ENCODE measurements around the gene PKP1.

The PKP1 gene

DNA sequence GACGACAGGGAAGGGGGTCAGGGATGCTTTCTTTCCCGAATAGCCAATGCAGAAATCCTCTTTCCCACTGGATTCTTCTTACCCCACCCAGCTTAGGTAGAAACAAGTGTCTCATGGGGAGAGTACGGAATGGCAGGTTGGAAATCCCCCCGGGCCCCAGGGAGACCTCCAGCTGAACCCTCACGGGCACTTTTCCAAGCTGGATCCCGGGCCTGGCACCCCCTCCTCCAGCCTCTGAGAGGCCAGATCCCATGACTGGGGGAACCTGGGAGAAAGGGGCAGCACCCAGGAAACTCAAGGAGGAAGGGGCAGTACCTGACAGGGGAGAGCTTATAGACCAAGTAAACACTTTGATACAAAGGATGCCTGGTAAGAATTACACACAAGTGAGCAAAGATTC lies 1.3 kb downstream of the PKP1 start:
- DNase-seq: no peak

GRCh38 chr1:201285846-201286245 lies 2.5 kb downstream of the PKP1 start:
- DNase-seq: no peak

GRCh38 chr1:201286445-201286844 lies 3.1 kb downstream of the PKP1 start:
- no peak for DNase-seq

DNA sequence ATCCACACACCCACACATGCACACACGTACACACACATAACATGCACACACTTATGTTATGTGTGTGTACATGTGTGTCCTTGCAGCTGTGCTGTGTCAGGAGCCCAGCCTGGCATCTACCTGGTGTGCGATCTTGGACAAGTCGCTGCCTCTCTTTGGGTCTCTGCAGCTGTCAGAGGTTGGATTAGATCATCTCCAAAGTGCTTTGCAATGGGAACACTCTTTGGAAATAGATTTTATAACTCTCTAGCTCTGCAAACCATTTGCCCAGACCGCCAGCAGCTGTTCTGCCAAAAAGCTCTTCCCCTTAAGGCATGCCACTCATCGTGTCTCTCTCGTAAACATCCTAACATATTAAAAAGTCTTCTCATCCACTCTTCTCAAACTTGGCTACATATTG lies 4.7 kb downstream of the PKP1 start:
- no peak for DNase-seq

DNA sequence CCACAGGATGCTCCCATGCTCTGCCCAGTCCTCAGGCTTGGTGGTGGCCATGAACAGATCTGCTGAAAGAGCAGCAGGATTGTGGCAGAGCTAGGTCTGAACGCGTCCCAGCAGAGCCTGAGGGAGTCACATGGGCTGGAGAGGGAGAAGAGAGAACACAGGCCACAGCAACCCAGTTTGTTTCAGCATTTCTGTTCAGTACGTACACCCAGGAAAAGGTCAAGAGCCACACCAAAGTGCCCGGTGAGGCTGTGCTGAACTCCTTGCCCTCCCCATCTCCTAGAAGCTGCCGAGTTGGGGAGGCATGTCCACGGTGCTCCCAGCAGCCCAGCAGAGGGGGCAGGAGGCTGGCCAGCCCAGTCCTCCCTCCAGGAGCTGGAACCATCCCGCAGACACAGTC lies 5.5 kb downstream of the PKP1 start:
- DNase-seq: no peak

DNA sequence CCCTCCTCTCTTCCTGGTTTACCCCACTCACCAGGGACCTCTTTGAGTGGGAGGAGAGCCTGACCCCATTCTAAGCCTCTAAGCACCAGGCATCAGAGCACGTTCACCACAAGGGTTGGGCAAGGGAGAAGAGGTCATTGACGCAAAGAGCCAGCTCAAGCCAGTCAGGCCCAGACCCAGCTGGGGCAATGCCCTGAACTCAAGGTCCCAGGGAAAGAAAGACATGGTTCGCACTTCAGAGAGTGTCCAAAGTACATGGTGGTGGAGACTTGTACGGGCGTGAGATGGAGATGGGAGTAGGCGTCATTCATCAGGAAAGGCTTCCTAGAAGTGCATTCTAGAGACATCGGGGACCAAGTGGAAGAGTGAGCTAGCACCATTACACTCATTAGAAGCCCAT lies 7.2 kb downstream of the PKP1 start:
- DNase-seq: no peak

DNA sequence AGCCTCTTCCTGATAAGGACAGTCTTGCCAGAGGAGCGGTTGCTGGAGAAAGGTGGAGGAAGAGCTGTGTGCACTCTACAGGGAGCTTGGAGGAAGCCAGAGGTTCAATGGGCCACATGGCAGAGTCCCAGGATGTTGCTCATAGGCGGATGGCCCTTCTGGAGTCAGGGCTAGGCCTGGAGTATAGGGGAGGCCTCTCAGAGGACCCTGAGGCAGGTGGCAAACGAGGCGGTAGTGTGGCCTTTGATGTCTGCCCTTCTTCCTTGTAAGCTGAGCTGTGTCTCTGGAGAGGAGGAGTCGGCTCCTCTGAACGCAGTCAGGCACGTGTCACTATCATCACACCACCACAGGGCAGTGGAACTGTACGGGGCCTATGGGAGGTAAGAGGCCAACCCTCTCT lies 8.6 kb downstream of the PKP1 start:
- DNase-seq: no peak

- DNase-seq: no peak
Measured at GRCh38 chr1:201294876-201295275, 11.6 kb downstream of the PKP1 start.

- DNase-seq: no peak
Measured at GRCh38 chr1:201295346-201295745, 12.0 kb downstream of the PKP1 start.

DNA sequence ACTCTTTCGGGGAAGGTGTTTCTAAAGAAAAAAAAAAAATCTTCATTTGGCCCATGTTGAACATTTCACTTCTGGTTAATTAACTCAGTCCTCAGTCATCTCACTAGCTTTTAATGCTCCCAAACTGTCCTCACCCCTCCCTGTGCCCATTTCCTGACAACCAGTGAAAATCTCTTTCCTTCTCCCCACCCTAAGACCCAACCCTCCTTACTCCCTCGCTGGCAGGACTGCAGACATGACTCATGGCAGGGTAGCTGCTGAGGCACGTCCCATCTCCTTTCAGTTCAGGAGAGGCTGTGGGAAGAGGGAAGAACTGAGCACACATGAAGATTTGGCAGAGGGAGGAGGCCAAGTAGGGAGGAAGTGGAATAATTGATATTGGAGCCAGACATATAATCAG lies 12.6 kb downstream of the PKP1 start:
- no peak for DNase-seq

DNA sequence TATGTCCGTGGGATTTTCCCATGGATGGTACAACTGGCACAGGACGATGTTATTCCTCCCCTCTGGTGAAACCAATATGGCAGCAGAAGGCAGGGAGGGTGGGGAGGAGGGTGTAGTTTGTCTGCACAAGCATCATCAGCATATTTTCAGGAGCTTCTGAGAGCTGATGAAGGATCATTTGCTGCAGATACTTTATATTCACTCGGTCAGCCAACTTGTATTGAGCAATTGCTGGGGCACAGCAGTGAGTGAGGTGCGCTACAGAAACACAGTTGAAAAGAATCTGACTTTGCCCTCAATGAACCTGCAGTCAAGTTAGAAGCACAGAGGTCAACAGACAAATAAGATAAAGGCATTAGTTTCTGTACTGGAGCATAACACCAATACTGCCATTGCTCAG lies 13.0 kb downstream of the PKP1 start:
- DNase-seq: no peak

- no peak for DNase-seq
Measured at GRCh38 chr1:201298396-201299381, 15.4 kb downstream of the PKP1 start.

DNA sequence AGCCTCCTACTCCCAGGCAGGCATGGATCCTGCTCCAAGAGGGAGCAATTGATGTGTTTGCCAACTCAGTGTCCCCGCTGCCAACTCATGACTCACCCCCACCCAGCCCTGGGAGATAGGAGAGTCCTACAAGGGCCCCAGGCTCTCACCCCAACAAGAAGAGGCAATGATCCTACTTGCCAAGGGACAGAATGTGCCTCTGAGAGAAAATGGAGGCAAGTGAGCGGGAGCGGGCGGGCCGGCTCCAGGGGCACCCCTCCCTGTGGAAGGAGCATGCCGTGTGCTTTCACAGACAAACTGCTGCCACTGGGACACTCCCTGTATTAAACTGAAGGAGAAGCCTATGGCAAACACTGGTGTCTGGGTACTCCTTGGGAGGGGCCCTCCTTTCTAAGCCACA lies 16.7 kb downstream of the PKP1 start:
- no peak for DNase-seq

GRCh38 chr1:201300641-201301040 lies 17.3 kb downstream of the PKP1 start:
- no peak for DNase-seq

- no peak for DNase-seq
Measured at GRCh38 chr1:201302163-201303152, 19.2 kb downstream of the PKP1 start.

DNA sequence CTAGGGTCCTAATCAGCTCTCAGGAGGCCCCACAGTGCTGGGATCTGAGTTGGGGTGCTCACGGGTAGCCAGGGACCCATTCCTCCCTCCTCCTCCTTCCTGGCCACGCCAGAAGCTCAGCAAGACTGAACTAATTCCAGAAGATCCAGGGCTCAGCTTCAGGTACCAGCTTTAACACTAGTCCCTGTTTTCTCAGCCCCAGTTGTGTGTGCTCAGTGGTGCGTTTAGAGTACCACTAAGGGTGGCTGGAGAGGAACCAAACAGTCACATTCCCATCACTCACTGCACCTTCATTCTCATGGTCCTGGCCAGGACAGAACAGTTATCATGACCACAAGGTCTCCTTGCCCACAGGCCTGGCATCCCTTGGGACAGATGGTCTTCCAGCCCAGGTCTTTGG lies 20.8 kb downstream of the PKP1 start:
- no peak for DNase-seq

GRCh38 chr1:201305815-201306214 lies 22.5 kb downstream of the PKP1 start:
- no peak for DNase-seq

DNA sequence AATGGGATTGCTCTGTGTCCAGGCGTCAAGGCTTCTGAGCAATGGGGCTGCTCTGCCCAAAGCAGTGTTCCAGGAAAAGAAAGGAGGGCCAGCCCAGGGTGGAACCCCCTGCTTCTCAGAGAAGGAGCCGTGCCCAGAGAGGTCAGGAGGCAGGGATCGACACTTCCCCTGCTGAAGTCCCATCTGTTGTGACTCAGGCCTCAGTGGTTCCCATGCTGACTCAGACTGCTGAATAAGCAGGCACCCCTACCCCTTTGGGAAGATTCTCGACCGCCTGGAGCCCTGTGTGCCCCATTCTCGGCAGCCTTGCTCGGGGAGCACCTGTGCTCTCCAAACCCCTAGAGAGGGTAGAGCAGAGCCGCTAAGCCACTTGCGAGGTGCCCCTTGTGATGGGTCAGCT lies 23.9 kb downstream of the PKP1 start:
- DNase-seq: no peak

GRCh38 chr1:201307760-201308499 lies 24.6 kb downstream of the PKP1 start:
- no peak for DNase-seq

GRCh38 chr1:201309416-201309815 lies 26.1 kb downstream of the PKP1 start:
- DNase-seq: no peak

DNA sequence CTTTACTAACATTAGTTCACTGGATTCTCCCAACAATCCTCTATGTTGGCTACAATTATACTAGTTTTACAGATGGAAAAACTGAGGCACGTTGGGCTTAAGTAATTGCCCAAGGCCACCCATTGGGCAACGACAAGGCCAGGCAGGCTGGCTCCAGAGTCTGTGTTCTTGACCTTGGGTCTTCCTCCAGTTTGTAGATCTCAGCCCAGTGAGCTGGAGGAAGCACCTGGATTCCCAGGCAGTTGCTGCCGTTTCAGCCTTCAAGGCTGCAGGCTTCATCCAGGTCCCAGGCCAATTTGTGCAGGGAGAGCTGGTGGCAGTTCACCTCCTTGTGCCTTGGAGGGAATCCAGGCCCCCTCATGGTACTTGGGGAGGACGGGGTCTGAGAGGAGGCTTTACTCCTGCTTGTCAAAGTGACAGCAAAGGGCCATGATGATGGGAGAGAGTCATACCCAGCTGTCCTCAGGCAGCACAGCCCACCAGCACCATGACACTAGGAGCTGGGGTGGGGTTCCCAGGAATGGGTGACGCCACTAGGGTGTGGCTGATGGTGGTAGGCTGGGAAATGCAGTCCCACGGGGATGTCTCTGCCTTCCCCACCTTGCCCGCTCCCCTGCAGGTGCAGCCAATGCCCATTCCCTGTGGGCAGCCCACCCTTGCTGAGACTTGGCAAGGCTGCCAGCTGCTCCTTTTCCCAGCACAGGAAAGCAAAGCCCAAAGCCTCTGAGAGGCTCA lies 27.1 kb downstream of the PKP1 start:
- DNase-seq: no peak

GRCh38 chr1:201310986-201311355 lies 27.7 kb downstream of the PKP1 start:
- DNase-seq: no peak
